ENCODE data around the gene CTNNA3.

GRCh38 chr10:66538371-66538770, 1157.6 kb downstream of the CTNNA3 start:
- TF ChIP-seq CTCF (IDR thresholded peaks at IDR 0.05; ENCODE audit: extremely low read depth in 1 of 2, insufficient read depth in 1 of 2, low read depth in 1 of 2, low read length in 2 of 2), result no peak
- no peak for TF ChIP-seq POLR2A (IDR thresholded peaks at IDR 0.05; ENCODE audit: low read depth, low read length)
- TF ChIP-seq EZH2 (IDR thresholded peaks at IDR 0.05; ENCODE audit: borderline replicate concordance, low read depth, low read length, severe bottlenecking), result no peak
- TF ChIP-seq POLR2AphosphoS5 (IDR thresholded peaks at IDR 0.05; ENCODE audit: insufficient read depth, low read depth, low read length), result no peak
- no peak for TF ChIP-seq GATA2 (IDR thresholded peaks at IDR 0.05; ENCODE audit: insufficient read depth, insufficient read length, low read depth, low read length)
- TF ChIP-seq JUN (IDR thresholded peaks at IDR 0.05; ENCODE audit: borderline replicate concordance, insufficient read depth, insufficient read length, low read depth), result no peak
